ENCODE measurements around the gene GOLGA1. TPM values are rescaled to one million over a fixed set of nuclear protein-coding genes. Genes with fewer than 3 reads are reported as not detected.

The GOLGA1 gene
- total and polyA plus RNA-seq, 9 of the 15 experiments (the other 6 are each of a cell fraction or from before 2014, with no cell fraction given): 2.9 to 15.9 (median 8.5) TPM

DNA sequence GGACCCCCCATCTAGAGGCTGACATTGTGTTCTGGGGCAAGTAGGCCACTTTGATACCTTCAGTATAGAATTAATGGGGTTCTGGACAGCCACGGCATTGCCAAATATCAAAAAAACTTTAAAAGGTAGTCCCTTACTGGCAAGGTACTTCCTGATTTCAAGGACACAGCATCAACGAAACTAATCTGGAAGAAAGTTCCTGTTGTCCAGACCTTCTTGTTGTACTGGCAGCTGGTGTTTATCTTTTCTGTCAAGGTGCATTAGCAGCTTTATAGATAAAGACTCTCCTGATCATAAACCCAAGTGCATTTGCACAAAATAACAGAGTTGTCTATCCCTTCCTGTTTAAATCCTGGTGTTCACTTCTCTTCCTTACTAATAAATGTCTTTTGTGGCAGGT, 23.7 kb upstream of the GOLGA1 start (continued):
- TF ChIP-seq, protein P1, sequence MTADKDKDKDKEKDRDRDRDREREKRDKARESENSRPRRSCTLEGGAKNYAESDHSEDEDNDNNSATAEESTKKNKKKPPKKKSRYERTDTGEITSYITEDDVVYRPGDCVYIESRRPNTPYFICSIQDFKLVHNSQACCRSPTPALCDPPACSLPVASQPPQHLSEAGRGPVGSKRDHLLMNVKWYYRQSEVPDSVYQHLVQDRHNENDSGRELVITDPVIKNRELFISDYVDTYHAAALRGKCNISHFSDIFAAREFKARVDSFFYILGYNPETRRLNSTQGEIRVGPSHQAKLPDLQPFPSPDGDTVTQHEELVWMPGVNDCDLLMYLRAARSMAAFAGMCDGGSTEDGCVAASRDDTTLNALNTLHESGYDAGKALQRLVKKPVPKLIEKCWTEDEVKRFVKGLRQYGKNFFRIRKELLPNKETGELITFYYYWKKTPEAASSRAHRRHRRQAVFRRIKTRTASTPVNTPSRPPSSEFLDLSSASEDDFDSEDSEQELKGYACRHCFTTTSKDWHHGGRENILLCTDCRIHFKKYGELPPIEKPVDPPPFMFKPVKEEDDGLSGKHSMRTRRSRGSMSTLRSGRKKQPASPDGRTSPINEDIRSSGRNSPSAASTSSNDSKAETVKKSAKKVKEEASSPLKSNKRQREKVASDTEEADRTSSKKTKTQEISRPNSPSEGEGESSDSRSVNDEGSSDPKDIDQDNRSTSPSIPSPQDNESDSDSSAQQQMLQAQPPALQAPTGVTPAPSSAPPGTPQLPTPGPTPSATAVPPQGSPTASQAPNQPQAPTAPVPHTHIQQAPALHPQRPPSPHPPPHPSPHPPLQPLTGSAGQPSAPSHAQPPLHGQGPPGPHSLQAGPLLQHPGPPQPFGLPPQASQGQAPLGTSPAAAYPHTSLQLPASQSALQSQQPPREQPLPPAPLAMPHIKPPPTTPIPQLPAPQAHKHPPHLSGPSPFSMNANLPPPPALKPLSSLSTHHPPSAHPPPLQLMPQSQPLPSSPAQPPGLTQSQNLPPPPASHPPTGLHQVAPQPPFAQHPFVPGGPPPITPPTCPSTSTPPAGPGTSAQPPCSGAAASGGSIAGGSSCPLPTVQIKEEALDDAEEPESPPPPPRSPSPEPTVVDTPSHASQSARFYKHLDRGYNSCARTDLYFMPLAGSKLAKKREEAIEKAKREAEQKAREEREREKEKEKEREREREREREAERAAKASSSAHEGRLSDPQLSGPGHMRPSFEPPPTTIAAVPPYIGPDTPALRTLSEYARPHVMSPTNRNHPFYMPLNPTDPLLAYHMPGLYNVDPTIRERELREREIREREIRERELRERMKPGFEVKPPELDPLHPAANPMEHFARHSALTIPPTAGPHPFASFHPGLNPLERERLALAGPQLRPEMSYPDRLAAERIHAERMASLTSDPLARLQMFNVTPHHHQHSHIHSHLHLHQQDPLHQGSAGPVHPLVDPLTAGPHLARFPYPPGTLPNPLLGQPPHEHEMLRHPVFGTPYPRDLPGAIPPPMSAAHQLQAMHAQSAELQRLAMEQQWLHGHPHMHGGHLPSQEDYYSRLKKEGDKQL (CRISPR knock-in tag; IDR thresholded peaks at IDR 0.05; ENCODE audit: borderline replicate concordance): no peak
- TF ChIP-seq, protein P2, sequence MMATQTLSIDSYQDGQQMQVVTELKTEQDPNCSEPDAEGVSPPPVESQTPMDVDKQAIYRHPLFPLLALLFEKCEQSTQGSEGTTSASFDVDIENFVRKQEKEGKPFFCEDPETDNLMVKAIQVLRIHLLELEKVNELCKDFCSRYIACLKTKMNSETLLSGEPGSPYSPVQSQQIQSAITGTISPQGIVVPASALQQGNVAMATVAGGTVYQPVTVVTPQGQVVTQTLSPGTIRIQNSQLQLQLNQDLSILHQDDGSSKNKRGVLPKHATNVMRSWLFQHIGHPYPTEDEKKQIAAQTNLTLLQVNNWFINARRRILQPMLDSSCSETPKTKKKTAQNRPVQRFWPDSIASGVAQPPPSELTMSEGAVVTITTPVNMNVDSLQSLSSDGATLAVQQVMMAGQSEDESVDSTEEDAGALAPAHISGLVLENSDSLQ (IDR thresholded peaks at IDR 0.05): no peak
- TF ChIP-seq TBP (optimal IDR thresholded peaks at IDR 0.05; ENCODE audit: low read depth, low read length) (no peak), CEBPG (CRISPR knock-in tag; IDR thresholded peaks at IDR 0.05) (no peak), CEBPG (tag; conservative IDR thresholded peaks at IDR 0.05 in 1 of 2, IDR thresholded peaks at IDR 0.05 in 1 of 2) (no peak), EGR1 (conservative IDR thresholded peaks at IDR 0.05) (no peak), ZNF436 (CRISPR knock-in tag; IDR thresholded peaks at IDR 0.05) (no peak), NFIX (CRISPR knock-in tag; IDR thresholded peaks at IDR 0.05; ENCODE audit: low read depth) (no peak), CBX1 (IDR thresholded peaks at IDR 0.05; ENCODE audit: low read depth) (no peak), FOXK2 (conservative IDR thresholded peaks at IDR 0.05 in 1 of 2, IDR thresholded peaks at IDR 0.05 in 1 of 2; ENCODE audit: low read depth in 2 of 2) (peak; percentile 82 to 91), CHD1 (IDR thresholded peaks at IDR 0.05; ENCODE audit: low read length) (no peak), ZKSCAN3 (CRISPR knock-in tag; IDR thresholded peaks at IDR 0.05) (no peak), HNRNPLL (IDR thresholded peaks at IDR 0.05; ENCODE audit: low read depth, low read length, poor library complexity, severe bottlenecking) (no peak), NFYB (IDR thresholded peaks at IDR 0.05; ENCODE audit: extremely low read depth, insufficient read length) (no peak), NRF1 (conservative IDR thresholded peaks at IDR 0.05 in 1 of 2, IDR thresholded peaks at IDR 0.05 in 1 of 2) (0 out of 4 replicates have a peak, but pooled peaks of 1 of the 2 experiments have one; percentile 7), ZFPM2 (CRISPR knock-in tag; IDR thresholded peaks at IDR 0.05) (no peak), PHB (CRISPR knock-in tag; IDR thresholded peaks at IDR 0.05) (no peak), PHB2 (IDR thresholded peaks at IDR 0.05; ENCODE audit: low read depth) (peak; percentile 80), BRD9 (IDR thresholded peaks at IDR 0.05; ENCODE audit: low read depth, partially characterized antibody) (no peak), MEF2D (tag; conservative IDR thresholded peaks at IDR 0.05; ENCODE audit: low read depth) (no peak), ARID2 (IDR thresholded peaks at IDR 0.05) (no peak)
- TF ChIP-seq, protein P3, sequence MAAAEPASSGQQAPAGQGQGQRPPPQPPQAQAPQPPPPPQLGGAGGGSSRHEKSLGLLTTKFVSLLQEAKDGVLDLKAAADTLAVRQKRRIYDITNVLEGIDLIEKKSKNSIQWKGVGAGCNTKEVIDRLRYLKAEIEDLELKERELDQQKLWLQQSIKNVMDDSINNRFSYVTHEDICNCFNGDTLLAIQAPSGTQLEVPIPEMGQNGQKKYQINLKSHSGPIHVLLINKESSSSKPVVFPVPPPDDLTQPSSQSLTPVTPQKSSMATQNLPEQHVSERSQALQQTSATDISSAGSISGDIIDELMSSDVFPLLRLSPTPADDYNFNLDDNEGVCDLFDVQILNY (CRISPR knock-in tag; IDR thresholded peaks at IDR 0.05): no peak
- TF ChIP-seq, protein P4, sequence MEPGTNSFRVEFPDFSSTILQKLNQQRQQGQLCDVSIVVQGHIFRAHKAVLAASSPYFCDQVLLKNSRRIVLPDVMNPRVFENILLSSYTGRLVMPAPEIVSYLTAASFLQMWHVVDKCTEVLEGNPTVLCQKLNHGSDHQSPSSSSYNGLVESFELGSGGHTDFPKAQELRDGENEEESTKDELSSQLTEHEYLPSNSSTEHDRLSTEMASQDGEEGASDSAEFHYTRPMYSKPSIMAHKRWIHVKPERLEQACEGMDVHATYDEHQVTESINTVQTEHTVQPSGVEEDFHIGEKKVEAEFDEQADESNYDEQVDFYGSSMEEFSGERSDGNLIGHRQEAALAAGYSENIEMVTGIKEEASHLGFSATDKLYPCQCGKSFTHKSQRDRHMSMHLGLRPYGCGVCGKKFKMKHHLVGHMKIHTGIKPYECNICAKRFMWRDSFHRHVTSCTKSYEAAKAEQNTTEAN (CRISPR knock-in tag; IDR thresholded peaks at IDR 0.05): no peak
